Ovary (tissue), 9 donors: ENCODE results near the gene GTF2IRD1. TPM values are rescaled to one million over a fixed set of nuclear protein-coding genes. Genes with fewer than 3 reads are reported as not detected.
"Not testable (repeated sequence)": the region's sequence is repeated elsewhere in the genome, so short reads cannot be mapped to it uniquely, and the experiment has no call there.

Experiments used
- DNase-seq, 5 donors: peaks; one replicate each; pipeline ENCODE4 v3.0.0-alpha.2; 2019 to 2020
- H3K27ac ChIP-seq, 2 donors: fragments of 200-600 bp; one replicate each; pipeline versions ENCODE4 v1.5.1 to v1.8.0; 2019 to 2022
- H3K27me3 ChIP-seq: fragments of 200-600 bp; one replicate; pipeline ENCODE4 v1.8.0; 2022
- H3K36me3 ChIP-seq: fragments of 200-600 bp; sonication (generic); one replicate; pipeline ENCODE4 v1.5.1; 2019
- H3K4me1 ChIP-seq: one replicate; pipeline ENCODE4 v1.8.1; 2013; ENCODE audit warnings: mild to moderate bottlenecking, moderate library complexity; ENCODE audit not compliant: insufficient read depth
- H3K4me3 ChIP-seq: fragments of 200-600 bp; sonication (generic); one replicate; pipeline ENCODE4 v1.5.1; 2017
- H3K9me3 ChIP-seq, 2 donors: fragments of 200-600 bp in 1 of 2; sonication (generic) in 1 of 2; one replicate each; pipeline versions ENCODE4 v1.5.1 to v1.8.1; 2013 to 2019; ENCODE audit warnings: mild to moderate bottlenecking in 1 of 2, moderate library complexity in 1 of 2
- CTCF ChIP-seq, 3 donors: fragments of 450-650 bp in 2 of 3; fragments of 200-600 bp in 1 of 3; IDR thresholded peaks; one replicate each; pipeline versions ENCODE4 v1.5.1 to v1.8.0; 2016 to 2022; ENCODE audit warnings: antibody characterized with exemption in 3 of 3, mild to moderate bottlenecking in 1 of 3
- EP300 ChIP-seq: sonication (generic); formaldehyde crosslinking; IDR thresholded peaks from one replicate; pipeline ENCODE4 v1.6.1; 2017; ENCODE audit warnings: antibody characterized with exemption
- POLR2A ChIP-seq: fragments of 450-650 bp; IDR thresholded peaks from one replicate; pipeline ENCODE4 v1.6.1; 2017; ENCODE audit warnings: antibody characterized with exemption, mild to moderate bottlenecking, moderate library complexity
- WGBS, 3 donors: extraction: QIAGEN DNeasy Blood & Tissue Kit in 1 of 3; methylation state at CpG; one replicate each; pipeline versions ENCODE4 v1.1.5 to v1.1.7; 2013 to 2017; 5-methylcytosine and 5-hydroxymethylcytosine counted together
- intact Hi-C, 4 donors: fragments of 100-400 bp; cut with DNase I; formaldehyde crosslinking; loops; one replicate each; pipeline versions ENCODE4 v1.11.0 to v1.15.1; 2022 to 2023
- polyA plus RNA-seq, 2 donors: library from polyadenylated mRNA; stranded (reverse); fragments of 200-250 nt in 1 of 2; fragments of 350-450 nt in 1 of 2; fragmentation: Illumina TruSeq in 1 of 2; extraction: RNeasy Lipid Tissue Mini Kit (QIAGEN cat#74804) in 1 of 2; gene quantifications; one replicate each; pipeline ENCODE4 v1.2.3, GENCODE V29; 2013 to 2014
- total RNA-seq, 7 donors: library from RNA; depleted of rRNA in 2 of 7; stranded (reverse); fragments of >200 nt in 2 of 7; fragmentation: NEBNext Ultra II Directional in 3 of 7; extraction: Animal tissue kit (Norgen Biotek cat#: 25700) in 3 of 7; gene quantifications; one replicate each; pipeline versions ENCODE4 v1.1.0 to v1.2.4, GENCODE V29; 2016 to 2023
- donor health status: DM: no; HTN: no; CAD: no; lungs with moderate emphysema.
- donor health status: DM: no; HTN: no; CAD: no.
- donor health status: Bipolar disorder and iron deficiency.
- donor health status: DM: yes; HTN: yes; CAD: no.
- donor health status: DM: no; HTN: no; CAD: no.
- donor health status: DM: yes; HTN: yes; CAD: no.

The GTF2IRD1 gene
- total and polyA plus RNA-seq, 9 donors: 12.0 to 39.0 (median 28.0) TPM

- Histone ChIP-seq H3K9me3 (no peaks in the 10 kb centered on the region), H3K4me3 (no peak overlapping the region), H3K27me3 (no peaks in the 10 kb centered on the region), H3K36me3 (no peaks in the 10 kb centered on the region), H3K27ac (no peak overlapping the region), H3K4me1 (no peaks in the 10 kb centered on the region)
- DNase-seq: no peak
- intact Hi-C loops: loop anchor here in 2 of 4 donors (10.0 kb wide), 2 partner anchors 71 to 819 kb away; no protein-coding TSS in a partner anchor
- 85 to 91% (median 87%) methylated on average over 14 of the region's 14 CpGs for WGBS, 3 donors
- TF ChIP-seq POLR2A (no peak), CTCF (IDR thresholded peaks at IDR 0.05) (no peak), EP300 (no peak)
These were observed 40.4 kb downstream of the GTF2IRD1 start for GRCh38 chr7:74494076-74494548.

- WGBS, 3 donors: 81 to 83% (median 83%) methylated on average over 19 of the region's 19 CpGs
- Histone ChIP-seq H3K27me3 (no peaks in the 10 kb centered on the region), H3K27ac (no peak overlapping the region), H3K4me3 (no peak overlapping the region), H3K36me3 (no peaks in the 10 kb centered on the region), H3K4me1 (peaks cover 5% of the 10 kb centered on the region), H3K9me3 (no peaks in the 10 kb centered on the region)
- DNase-seq: no peak
- intact Hi-C loops: loop anchor here in 2 of 4 donors (10.0 kb wide), 2 partner anchors 69 to 821 kb away; no protein-coding TSS in a partner anchor
- TF ChIP-seq EP300 (no peak), POLR2A (no peak), CTCF (IDR thresholded peaks at IDR 0.05) (no peak)
These were observed 41.7 kb downstream of the GTF2IRD1 start for GRCh38 chr7:74495112-74496086.

GRCh38 chr7:74496272-74496671, 42.6 kb downstream of the GTF2IRD1 start:
- 88 to 93% (median 89%) methylated on average over 6 of the region's 6 CpGs for WGBS, 3 donors
- H3K27me3 ChIP-seq: no peaks in the 10 kb centered on the region
- no peaks in the 10 kb centered on the region for H3K9me3 ChIP-seq
- no peak for DNase-seq
- H3K4me3 ChIP-seq: no peak overlapping the region
- no peak overlapping the region for H3K27ac ChIP-seq
- H3K4me1 ChIP-seq: peaks cover 5% of the 10 kb centered on the region
- intact Hi-C loops: loop anchor here in 2 of 4 donors (10.0 kb wide), 2 partner anchors 69 to 821 kb away; no protein-coding TSS in a partner anchor
- TF ChIP-seq CTCF (IDR thresholded peaks at IDR 0.05) (no peak), POLR2A (no peak), EP300 (no peak)
- H3K36me3 ChIP-seq: no peaks in the 10 kb centered on the region

- H3K36me3 ChIP-seq, H3K27ac ChIP-seq, H3K4me3 ChIP-seq, DNase-seq, H3K27me3 ChIP-seq, H3K9me3 ChIP-seq, H3K4me1 ChIP-seq: not testable (repeated sequence)
- WGBS, 3 donors: 80 to 88% (median 85%) methylated on average over 3 of the region's 3 CpGs
- intact Hi-C loops: loop anchor here in 2 of 4 donors (10.0 kb wide), 2 partner anchors 68 to 822 kb away; no protein-coding TSS in a partner anchor
These were observed 43.1 kb downstream of the GTF2IRD1 start for GRCh38 chr7:74496773-74497172.
